GM23338 (cell line): Measurements from ENCODE around the gene SPTBN4. TPM values are rescaled to one million over a fixed set of nuclear protein-coding genes. Genes with fewer than 3 reads are reported as not detected.
A peak's percentile ranks its signal among the peaks of the same experiment; 100 is the strongest.

Source experiments
- ATAC-seq: fragments of 200-7000 bp; cut with Tn5 transposase; 3 replicates; pipeline ENCODE4 v1.9.1; 2020
- DNase-seq: peaks from one replicate; pipeline ENCODE4 v3.0.0-alpha.2; 2015; ENCODE audit warnings: low spot score
- H2AFZ ChIP-seq: fragments of 200-600 bp; sonication (generic); 2 replicates; pipeline ENCODE4 v1.8.0; 2016; ENCODE audit warnings: antibody characterized with exemption, mild to moderate bottlenecking, moderate library complexity
- H3F3A ChIP-seq: fragments of 200-600 bp; sonication (generic); replicated peaks from 2 replicates; pipeline ENCODE4 v1.8.0; 2017; ENCODE audit warnings: antibody characterized with exemption, mixed run types, low read depth
- H3K27ac ChIP-seq: fragments of 200-600 bp; sonication (generic); 2 replicates; pipeline ENCODE4 v1.6.1; 2016; ENCODE audit warnings: low read depth
- H3K27me3 ChIP-seq: fragments of 200-600 bp; sonication (generic); 2 replicates; pipeline ENCODE4 v1.8.0; 2016; ENCODE audit warnings: mild to moderate bottlenecking, mixed run types, moderate library complexity; ENCODE audit not compliant: insufficient read depth
- H3K36me3 ChIP-seq: fragments of 200-600 bp; sonication (generic); 2 replicates; pipeline ENCODE4 v1.8.0; 2016; ENCODE audit warnings: mild to moderate bottlenecking; ENCODE audit not compliant: insufficient read depth
- H3K4me1 ChIP-seq: fragments of 200-600 bp; sonication (generic); 2 replicates; pipeline ENCODE4 v1.8.0; 2016; ENCODE audit warnings: mild to moderate bottlenecking, moderate library complexity; ENCODE audit not compliant: insufficient read depth
- H3K4me2 ChIP-seq: fragments of 200-600 bp; sonication (generic); 2 replicates; pipeline ENCODE4 v1.7.1; 2017; ENCODE audit warnings: mixed run types
- H3K4me3 ChIP-seq: fragments of 200-600 bp; sonication (generic); 2 replicates; pipeline ENCODE4 v1.6.1; 2016; ENCODE audit warnings: mixed run types
- H3K79me2 ChIP-seq: fragments of 200-600 bp; sonication (generic); replicated peaks from 2 replicates; pipeline ENCODE4 v1.8.0; 2017; ENCODE audit warnings: mild to moderate bottlenecking; ENCODE audit not compliant: insufficient read depth
- H3K9me2 ChIP-seq: fragments of 200-600 bp; sonication (generic); 2 replicates; pipeline ENCODE4 v1.8.0; 2017; ENCODE audit not compliant: insufficient read depth
- H4K20me1 ChIP-seq: fragments of 200-600 bp; sonication (generic); replicated peaks from 2 replicates; pipeline ENCODE4 v1.8.0; 2017; ENCODE audit warnings: mild to moderate bottlenecking; ENCODE audit not compliant: insufficient read depth
- H3K27ac Mint-ChIP-seq: 2 replicates; pipeline ENCODE4 v1.8.0; 2020; ENCODE audit warnings: inconsistent platforms, mild to moderate bottlenecking, moderate library complexity, mixed read lengths
- H3K27me3 Mint-ChIP-seq: 3 replicates; pipeline ENCODE4 v1.8.0; 2022; ENCODE audit warnings: low read depth, mild to moderate bottlenecking, moderate library complexity, mixed read lengths, inconsistent platforms; ENCODE audit not compliant: insufficient read depth, poor library complexity
- H3K36me3 Mint-ChIP-seq: 3 replicates; pipeline ENCODE4 v1.8.0; 2021; ENCODE audit warnings: low read depth, mild to moderate bottlenecking, inconsistent platforms, moderate library complexity, mixed read lengths
- H3K4me1 Mint-ChIP-seq: 3 replicates; pipeline ENCODE4 v1.8.0; 2020; ENCODE audit warnings: mild to moderate bottlenecking, inconsistent platforms, mixed read lengths
- H3K4me3 Mint-ChIP-seq: 3 replicates; pipeline ENCODE4 v1.8.0; 2021; ENCODE audit warnings: moderate library complexity, mild to moderate bottlenecking, inconsistent platforms, mixed read lengths
- H3K9me3 Mint-ChIP-seq: 3 replicates; pipeline ENCODE4 v1.8.0; 2020; ENCODE audit warnings: moderate library complexity, mild to moderate bottlenecking, inconsistent platforms, mixed read lengths
- CREB1 ChIP-seq: fragments of 250-450 bp; sonication (Bioruptor Pico); IDR thresholded peaks from 2 replicates; pipeline ENCODE4 v1.5.0; 2020; ENCODE audit warnings: low read depth, mild to moderate bottlenecking, moderate library complexity
- EZH2phosphoT487 ChIP-seq: fragments of 200-600 bp; sonication (generic); IDR thresholded peaks from one replicate; pipeline ENCODE4 v1.8.1; 2018; ENCODE audit warnings: antibody characterized with exemption; ENCODE audit not compliant: unreplicated experiment
- JUNB ChIP-seq: IDR thresholded peaks from one replicate; pipeline ENCODE4 v1.6.1; 2016; ENCODE audit warnings: antibody characterized with exemption; ENCODE audit not compliant: unreplicated experiment
- NANOG ChIP-seq: IDR thresholded peaks from 2 replicates; pipeline ENCODE4 v1.6.1; 2016; ENCODE audit warnings: antibody characterized with exemption, borderline replicate concordance
- STAT1 ChIP-seq: IDR thresholded peaks from one replicate; pipeline ENCODE4 v1.6.1; 2016; ENCODE audit warnings: antibody characterized with exemption; ENCODE audit not compliant: unreplicated experiment
- ZNF331 ChIP-seq: fragments of 250-450 bp; sonication (Bioruptor Pico); IDR thresholded peaks from 2 replicates; pipeline ENCODE4 v1.5.0; 2020; ENCODE audit warnings: low read depth, mild to moderate bottlenecking, moderate library complexity
- polyA plus RNA-seq: library from polyadenylated mRNA; unstranded; fragments of >200 nt; fragmentation: Nextera tagmentation; extraction: Ambion mirVana; gene quantifications from 2 replicates; pipeline ENCODE4 v1.2.1, GENCODE V29; 2016
- total RNA-seq: library from RNA; depleted of rRNA; stranded (reverse); fragments of >200 nt; shearing (Covaris generic); gene quantifications from 2 replicates; pipeline ENCODE4 v1.2.3, GENCODE V29; 2014
- TF ChIP-seq, protein P1 (sequence below): IDR thresholded peaks from one replicate; pipeline ENCODE4 v1.6.1; 2018; ENCODE audit warnings: antibody characterized with exemption; ENCODE audit not compliant: unreplicated experiment
- TF ChIP-seq, protein P2 (sequence below), 2 experiments: fragments of 200-600 bp in 1 of 2; sonication (generic) in 1 of 2; conservative IDR thresholded peaks; 2 replicates each; pipeline versions ENCODE4 v1.5.1 to v1.6.1; 2016 to 2017; ENCODE audit warnings: antibody characterized with exemption in 2 of 2, low read depth in 2 of 2, mild to moderate bottlenecking in 2 of 2, moderate library complexity in 1 of 2
- TF ChIP-seq, protein P3 (sequence below): IDR thresholded peaks from 2 replicates; pipeline ENCODE4 v1.6.1; 2016; ENCODE audit warnings: antibody characterized with exemption

The SPTBN4 gene
- total and polyA plus RNA-seq, 2 experiments from 2014 or later = 1.6 to 2.3 TPM

DNA sequence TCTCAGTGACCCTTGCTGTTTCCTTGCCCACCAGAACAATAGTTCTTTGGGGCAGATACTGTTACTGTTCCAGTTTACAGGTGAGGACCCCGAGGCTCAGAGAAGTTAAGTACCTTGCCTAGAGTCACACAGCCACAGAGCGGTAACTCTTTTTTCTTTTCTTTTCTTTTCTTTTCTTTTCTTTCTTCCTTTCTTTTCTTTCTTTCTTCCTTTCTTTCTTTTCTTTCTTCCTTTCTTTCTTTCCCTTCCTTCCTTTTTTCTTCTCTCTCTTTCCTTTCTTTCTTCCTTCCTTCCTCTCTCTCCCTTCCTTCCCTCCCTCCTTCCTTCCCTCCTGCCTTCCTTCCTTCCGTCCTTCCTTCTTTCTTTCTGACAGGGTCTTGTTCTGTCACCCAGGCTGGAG, 48.8 kb upstream of the SPTBN4 start:
- Histone ChIP-seq H3K27ac (no peak overlapping the region), H3K4me2 (no peak overlapping the region), H3K27me3 (no peaks in the 10 kb centered on the region), H2AFZ (no peak overlapping the region; the same call in 1 of the 2 replicates), H4K20me1 (no peaks in the 10 kb centered on the region), H3K36me3 (no peaks in the 10 kb centered on the region), H3K4me3 (no peak overlapping the region), H3K4me1 (peaks cover 18% of the 10 kb centered on the region), H3F3A (no peaks in the 10 kb centered on the region), H3K79me2 (no peaks in the 10 kb centered on the region), H3K9me2 (no peaks in the 10 kb centered on the region)
- Mint-ChIP-seq H3K4me1 (peaks cover 29% of the 10 kb centered on the region), H3K27ac (no peak overlapping the region), H3K36me3 (peaks cover 9% of the 10 kb centered on the region), H3K27me3 (peaks cover 2% of the 10 kb centered on the region), H3K9me3 (no peaks in the 10 kb centered on the region), H3K4me3 (no peak overlapping the region; the same call in 2 of the 3 replicates)
- DNase-seq (no peak), ATAC-seq (no peak)
- TF ChIP-seq STAT1 (no peak), JUNB (no peak), NANOG (no peak), CREB1 (CRISPR knock-in tag) (no peak), EZH2phosphoT487 (no peak), ZNF331 (CRISPR knock-in tag) (no peak)
- TF ChIP-seq, protein P1, sequence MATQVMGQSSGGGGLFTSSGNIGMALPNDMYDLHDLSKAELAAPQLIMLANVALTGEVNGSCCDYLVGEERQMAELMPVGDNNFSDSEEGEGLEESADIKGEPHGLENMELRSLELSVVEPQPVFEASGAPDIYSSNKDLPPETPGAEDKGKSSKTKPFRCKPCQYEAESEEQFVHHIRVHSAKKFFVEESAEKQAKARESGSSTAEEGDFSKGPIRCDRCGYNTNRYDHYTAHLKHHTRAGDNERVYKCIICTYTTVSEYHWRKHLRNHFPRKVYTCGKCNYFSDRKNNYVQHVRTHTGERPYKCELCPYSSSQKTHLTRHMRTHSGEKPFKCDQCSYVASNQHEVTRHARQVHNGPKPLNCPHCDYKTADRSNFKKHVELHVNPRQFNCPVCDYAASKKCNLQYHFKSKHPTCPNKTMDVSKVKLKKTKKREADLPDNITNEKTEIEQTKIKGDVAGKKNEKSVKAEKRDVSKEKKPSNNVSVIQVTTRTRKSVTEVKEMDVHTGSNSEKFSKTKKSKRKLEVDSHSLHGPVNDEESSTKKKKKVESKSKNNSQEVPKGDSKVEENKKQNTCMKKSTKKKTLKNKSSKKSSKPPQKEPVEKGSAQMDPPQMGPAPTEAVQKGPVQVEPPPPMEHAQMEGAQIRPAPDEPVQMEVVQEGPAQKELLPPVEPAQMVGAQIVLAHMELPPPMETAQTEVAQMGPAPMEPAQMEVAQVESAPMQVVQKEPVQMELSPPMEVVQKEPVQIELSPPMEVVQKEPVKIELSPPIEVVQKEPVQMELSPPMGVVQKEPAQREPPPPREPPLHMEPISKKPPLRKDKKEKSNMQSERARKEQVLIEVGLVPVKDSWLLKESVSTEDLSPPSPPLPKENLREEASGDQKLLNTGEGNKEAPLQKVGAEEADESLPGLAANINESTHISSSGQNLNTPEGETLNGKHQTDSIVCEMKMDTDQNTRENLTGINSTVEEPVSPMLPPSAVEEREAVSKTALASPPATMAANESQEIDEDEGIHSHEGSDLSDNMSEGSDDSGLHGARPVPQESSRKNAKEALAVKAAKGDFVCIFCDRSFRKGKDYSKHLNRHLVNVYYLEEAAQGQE = no peak

DNA sequence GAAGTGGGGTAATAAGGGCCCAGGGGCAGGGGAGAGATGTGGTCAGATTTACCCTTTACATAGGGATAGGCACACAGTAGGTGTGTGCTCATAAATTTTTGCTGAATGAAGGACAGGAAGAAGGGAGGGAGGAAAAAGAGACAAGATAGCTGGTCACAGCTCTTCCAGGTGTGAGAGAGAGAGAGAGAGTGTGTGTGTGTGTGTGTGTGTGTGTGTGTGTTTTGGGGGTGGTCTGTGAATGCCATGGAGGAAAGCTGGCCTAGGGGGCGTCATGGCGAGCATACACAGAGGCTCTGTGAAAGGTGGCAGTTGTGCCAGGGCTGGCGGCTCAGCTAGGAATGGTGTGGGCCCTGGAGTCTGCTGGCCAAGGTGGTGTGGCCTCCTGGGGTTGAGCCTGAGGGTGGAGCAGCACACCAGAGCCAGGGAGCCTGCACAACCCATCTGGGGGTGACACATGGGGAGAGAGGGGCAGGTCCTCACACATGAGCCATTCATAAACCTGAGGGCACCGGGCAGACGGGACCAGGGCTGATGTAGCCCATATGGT, 47.7 kb upstream of the SPTBN4 start:
- H3K4me3 Mint-ChIP-seq = no peak overlapping the region

More for the DNA sequence above, 47.7 kb upstream of the SPTBN4 start:
- H3K4me1 ChIP-seq = peaks cover 11% of the 10 kb centered on the region
- Mint-ChIP-seq H3K27me3 (peaks cover 2% of the 10 kb centered on the region), H3K27ac (no peak overlapping the region), H3K4me1 (peaks cover 25% of the 10 kb centered on the region), H3K36me3 (peaks cover 9% of the 10 kb centered on the region), H3K9me3 (no peaks in the 10 kb centered on the region)
- no peak overlapping the region for H3K4me2 ChIP-seq
- no peaks in the 10 kb centered on the region for H3K36me3 ChIP-seq
- H2AFZ ChIP-seq = no peak overlapping the region
- H3K79me2 ChIP-seq = no peaks in the 10 kb centered on the region; the same call in none of the 2 replicates
- H3K27ac ChIP-seq = no peak overlapping the region
- no peaks in the 10 kb centered on the region for H3K27me3 ChIP-seq
- DNase-seq (no peak), ATAC-seq (no peak)
- no peaks in the 10 kb centered on the region for H3K9me2 ChIP-seq
- no peaks in the 10 kb centered on the region for H3F3A ChIP-seq
- H3K4me3 ChIP-seq = no peak overlapping the region
- no peaks in the 10 kb centered on the region for H4K20me1 ChIP-seq
- TF ChIP-seq, protein P2, sequence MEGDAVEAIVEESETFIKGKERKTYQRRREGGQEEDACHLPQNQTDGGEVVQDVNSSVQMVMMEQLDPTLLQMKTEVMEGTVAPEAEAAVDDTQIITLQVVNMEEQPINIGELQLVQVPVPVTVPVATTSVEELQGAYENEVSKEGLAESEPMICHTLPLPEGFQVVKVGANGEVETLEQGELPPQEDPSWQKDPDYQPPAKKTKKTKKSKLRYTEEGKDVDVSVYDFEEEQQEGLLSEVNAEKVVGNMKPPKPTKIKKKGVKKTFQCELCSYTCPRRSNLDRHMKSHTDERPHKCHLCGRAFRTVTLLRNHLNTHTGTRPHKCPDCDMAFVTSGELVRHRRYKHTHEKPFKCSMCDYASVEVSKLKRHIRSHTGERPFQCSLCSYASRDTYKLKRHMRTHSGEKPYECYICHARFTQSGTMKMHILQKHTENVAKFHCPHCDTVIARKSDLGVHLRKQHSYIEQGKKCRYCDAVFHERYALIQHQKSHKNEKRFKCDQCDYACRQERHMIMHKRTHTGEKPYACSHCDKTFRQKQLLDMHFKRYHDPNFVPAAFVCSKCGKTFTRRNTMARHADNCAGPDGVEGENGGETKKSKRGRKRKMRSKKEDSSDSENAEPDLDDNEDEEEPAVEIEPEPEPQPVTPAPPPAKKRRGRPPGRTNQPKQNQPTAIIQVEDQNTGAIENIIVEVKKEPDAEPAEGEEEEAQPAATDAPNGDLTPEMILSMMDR (conservative IDR thresholded peaks at IDR 0.05; ENCODE audit: low read depth in 2 of 2) = peak in 1 of 2 experiments; percentile 34; a peak in 2 of 4 replicates
- TF ChIP-seq, protein P3, sequence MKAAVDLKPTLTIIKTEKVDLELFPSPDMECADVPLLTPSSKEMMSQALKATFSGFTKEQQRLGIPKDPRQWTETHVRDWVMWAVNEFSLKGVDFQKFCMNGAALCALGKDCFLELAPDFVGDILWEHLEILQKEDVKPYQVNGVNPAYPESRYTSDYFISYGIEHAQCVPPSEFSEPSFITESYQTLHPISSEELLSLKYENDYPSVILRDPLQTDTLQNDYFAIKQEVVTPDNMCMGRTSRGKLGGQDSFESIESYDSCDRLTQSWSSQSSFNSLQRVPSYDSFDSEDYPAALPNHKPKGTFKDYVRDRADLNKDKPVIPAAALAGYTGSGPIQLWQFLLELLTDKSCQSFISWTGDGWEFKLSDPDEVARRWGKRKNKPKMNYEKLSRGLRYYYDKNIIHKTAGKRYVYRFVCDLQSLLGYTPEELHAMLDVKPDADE = no peak
